DND-41 (cell line): Measurements from ENCODE around the gene DYNC1I1.
A peak's percentile ranks its signal among the peaks of the same experiment; 100 is the strongest.

Experiments
- ATAC-seq: fragments of 200-7000 bp; cut with Tn5 transposase; 3 replicates; pipeline ENCODE4 v1.9.1; 2021; ENCODE audit warnings: low read depth; ENCODE audit not compliant: insufficient read depth
- DNase-seq: peaks from one replicate; pipeline ENCODE4 v3.0.0-alpha.2; 2020
- H2AFZ ChIP-seq: 2 replicates; pipeline ENCODE4 v1.6.0; 2012; ENCODE audit warnings: low read depth, low read length
- H3K27ac ChIP-seq: 2 replicates; pipeline ENCODE4 v1.5.1; 2012; ENCODE audit warnings: low read length, inconsistent platforms
- H3K27me3 ChIP-seq: fragments of 200-600 bp; sonication (generic); 2 replicates; pipeline ENCODE4 v1.6.0; 2012; ENCODE audit warnings: low read length, mild to moderate bottlenecking, inconsistent platforms; ENCODE audit not compliant: insufficient read depth, poor library complexity
- H3K36me3 ChIP-seq: 2 replicates; pipeline ENCODE4 v1.5.1; 2012; ENCODE audit warnings: low read length, inconsistent platforms; ENCODE audit not compliant: insufficient read depth
- H3K4me1 ChIP-seq: 2 replicates; pipeline ENCODE4 v1.5.1; 2012; ENCODE audit warnings: mild to moderate bottlenecking, low read length; ENCODE audit not compliant: insufficient read depth
- H3K4me2 ChIP-seq: 2 replicates; pipeline ENCODE4 v1.6.0; 2012; ENCODE audit warnings: mild to moderate bottlenecking, moderate library complexity, low read length, inconsistent platforms; ENCODE audit not compliant: insufficient read depth
- H3K4me3 ChIP-seq, 2 experiments: fragments of 200-600 bp in 1 of 2; shearing (Covaris generic) in 1 of 2; 2 replicates each; pipeline ENCODE4 v1.5.1; 2012 to 2016; ENCODE audit warnings: inconsistent platforms in 2 of 2, low read length in 2 of 2, mild to moderate bottlenecking in 2 of 2, low read depth in 1 of 2, moderate library complexity in 1 of 2
- H3K79me2 ChIP-seq: 2 replicates; pipeline ENCODE4 v1.6.0; 2012; ENCODE audit warnings: low read length, inconsistent platforms; ENCODE audit not compliant: insufficient read depth
- H3K9ac ChIP-seq: 2 replicates; pipeline ENCODE4 v1.6.0; 2012; ENCODE audit warnings: low read depth, mild to moderate bottlenecking, inconsistent platforms, low read length, moderate library complexity
- H3K9me3 ChIP-seq: 2 replicates; pipeline ENCODE4 v1.5.1; 2012; ENCODE audit warnings: low read length, moderate library complexity, mild to moderate bottlenecking, inconsistent platforms; ENCODE audit not compliant: insufficient read depth, severe bottlenecking
- H4K20me1 ChIP-seq: 2 replicates; pipeline ENCODE4 v1.6.0; 2012; ENCODE audit warnings: low read length; ENCODE audit not compliant: insufficient read depth
- CTCF ChIP-seq: IDR thresholded peaks from 2 replicates; pipeline ENCODE4 v1.5.1; 2012; ENCODE audit warnings: borderline replicate concordance, low read length, moderate library complexity, mild to moderate bottlenecking; ENCODE audit not compliant: poor library complexity, severe bottlenecking; ENCODE audit errors: extremely low read depth
- EZH2 ChIP-seq: IDR thresholded peaks from 3 replicates; pipeline ENCODE4 v1.6.1; 2012; ENCODE audit warnings: borderline replicate concordance, low read depth, mild to moderate bottlenecking, moderate library complexity, low read length, inconsistent platforms; ENCODE audit not compliant: severe bottlenecking

The DYNC1I1 gene

GRCh38 chr7:95871075-95871848, 98.9 kb downstream of the DYNC1I1 start:
- Histone ChIP-seq H3K4me1 (no peaks in the 10 kb centered on the region), H3K9ac (no peak overlapping the region), H3K27me3 (no peaks in the 10 kb centered on the region), H3K4me2 (no peak overlapping the region), H3K9me3 (no peaks in the 10 kb centered on the region), H3K4me3 (no peak overlapping the region), H3K79me2 (no peaks in the 10 kb centered on the region), H3K36me3 (no peaks in the 10 kb centered on the region), H2AFZ (no peak overlapping the region), H4K20me1 (no peaks in the 10 kb centered on the region), H3K27ac (no peak overlapping the region)
- ATAC-seq (peak; percentile 70), DNase-seq (peak; percentile 33)
- peak; percentile 70 for TF ChIP-seq CTCF
- no peak for TF ChIP-seq EZH2

GRCh38 chr7:95871896-95872295, 99.5 kb downstream of the DYNC1I1 start:
- no peak for TF ChIP-seq CTCF
- no peak for TF ChIP-seq EZH2
- H3K9ac ChIP-seq = no peak overlapping the region
- DNase-seq (no peak), ATAC-seq (no peak)
- H3K27ac ChIP-seq = no peak overlapping the region
- no peak overlapping the region for H3K4me3 ChIP-seq
- no peak overlapping the region for H2AFZ ChIP-seq
- no peaks in the 10 kb centered on the region for H3K79me2 ChIP-seq
- no peaks in the 10 kb centered on the region for H3K27me3 ChIP-seq
- H3K9me3 ChIP-seq = no peaks in the 10 kb centered on the region
- no peaks in the 10 kb centered on the region for H3K36me3 ChIP-seq
- no peaks in the 10 kb centered on the region for H3K4me1 ChIP-seq
- H3K4me2 ChIP-seq = no peak overlapping the region
- H4K20me1 ChIP-seq = no peaks in the 10 kb centered on the region

- Histone ChIP-seq H3K9ac (no peak overlapping the region), H3K9me3 (no peaks in the 10 kb centered on the region), H3K27ac (no peak overlapping the region), H3K79me2 (no peaks in the 10 kb centered on the region), H2AFZ (no peak overlapping the region), H3K4me3 (no peak overlapping the region), H4K20me1 (no peaks in the 10 kb centered on the region), H3K27me3 (no peaks in the 10 kb centered on the region), H3K4me2 (no peak overlapping the region), H3K4me1 (no peaks in the 10 kb centered on the region), H3K36me3 (no peaks in the 10 kb centered on the region)
- TF ChIP-seq CTCF (no peak), EZH2 (no peak)
- DNase-seq (no peak), ATAC-seq (no peak)
Measured at GRCh38 chr7:95874129-95874528, 101.8 kb downstream of the DYNC1I1 start.
